ENCODE data around the gene GNAT1. TPM values are rescaled to one million over a fixed set of nuclear protein-coding genes. Genes with fewer than 3 reads are reported as not detected.

Gene GNAT1
- polyA plus RNA-seq, 1 experiment: not detected

GRCh38 chr3:50192124-50192523 lies 714 bp downstream of the GNAT1 start:
- TF ChIP-seq, protein P1, sequence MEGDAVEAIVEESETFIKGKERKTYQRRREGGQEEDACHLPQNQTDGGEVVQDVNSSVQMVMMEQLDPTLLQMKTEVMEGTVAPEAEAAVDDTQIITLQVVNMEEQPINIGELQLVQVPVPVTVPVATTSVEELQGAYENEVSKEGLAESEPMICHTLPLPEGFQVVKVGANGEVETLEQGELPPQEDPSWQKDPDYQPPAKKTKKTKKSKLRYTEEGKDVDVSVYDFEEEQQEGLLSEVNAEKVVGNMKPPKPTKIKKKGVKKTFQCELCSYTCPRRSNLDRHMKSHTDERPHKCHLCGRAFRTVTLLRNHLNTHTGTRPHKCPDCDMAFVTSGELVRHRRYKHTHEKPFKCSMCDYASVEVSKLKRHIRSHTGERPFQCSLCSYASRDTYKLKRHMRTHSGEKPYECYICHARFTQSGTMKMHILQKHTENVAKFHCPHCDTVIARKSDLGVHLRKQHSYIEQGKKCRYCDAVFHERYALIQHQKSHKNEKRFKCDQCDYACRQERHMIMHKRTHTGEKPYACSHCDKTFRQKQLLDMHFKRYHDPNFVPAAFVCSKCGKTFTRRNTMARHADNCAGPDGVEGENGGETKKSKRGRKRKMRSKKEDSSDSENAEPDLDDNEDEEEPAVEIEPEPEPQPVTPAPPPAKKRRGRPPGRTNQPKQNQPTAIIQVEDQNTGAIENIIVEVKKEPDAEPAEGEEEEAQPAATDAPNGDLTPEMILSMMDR (IDR thresholded peaks at IDR 0.05; ENCODE audit: insufficient read depth, low read depth, low read length): no peak
- ChIA-PET POLR2A (no interaction called here), CTCF (interaction anchor here (0.6 to 16.3 kb wide), 20 partner anchors 9 to 132 kb away, joined by 3 to 378 read pairs (median 6); partner anchors contain the start of genes GNAI2, SEMA3B and SLC38A3)
- no peak for DNase-seq (ENCODE audit: low read depth)
- Histone ChIP-seq H3K36me3 (ENCODE audit: control insufficient read depth, insufficient read depth, low read length) (no peaks in the 10 kb centered on the region), H3K27me3 (ENCODE audit: control insufficient read depth, insufficient read depth, low read length) (peaks cover 10% of the 10 kb centered on the region), H3K4me3 (ENCODE audit: low read depth, low read length) (no peak overlapping the region)

DNA sequence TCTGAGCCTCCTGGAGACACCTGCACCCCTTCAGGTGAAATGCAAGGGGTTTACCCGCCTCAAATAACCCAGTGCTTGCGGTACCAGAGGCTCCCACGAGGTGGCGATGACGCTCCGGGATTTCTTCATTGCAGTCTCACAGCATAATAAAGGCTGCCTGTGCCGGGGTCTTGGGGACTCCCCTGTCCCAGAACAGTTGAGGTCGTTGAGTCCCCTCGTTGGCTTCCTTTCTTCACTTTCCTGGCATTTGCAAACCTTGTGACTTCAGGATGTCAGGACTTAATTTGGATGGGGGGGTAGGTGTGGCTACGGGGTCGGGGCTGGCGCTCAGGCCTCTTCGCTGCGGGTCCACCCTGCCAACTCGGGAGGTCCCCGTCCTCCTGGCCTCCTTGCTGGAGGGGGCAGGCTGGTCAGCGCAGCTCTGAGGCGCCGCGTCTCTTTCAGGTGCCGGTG lies 1.3 kb downstream of the GNAT1 start:
- TF ChIP-seq, protein P1 (IDR thresholded peaks at IDR 0.05; ENCODE audit: insufficient read depth, low read depth, low read length): peak; percentile 92
- CTCF ChIA-PET: interaction anchor here (0.6 to 16.3 kb wide), 24 partner anchors 10 to 135 kb away, joined by 3 to 378 read pairs (median 6); partner anchors contain the start of genes GNAI2, LSMEM2, SEMA3B and SLC38A3
- H3K4me3 ChIP-seq (ENCODE audit: low read depth, low read length): no peak overlapping the region

GRCh38 chr3:50193286-50193685 lies 1.9 kb downstream of the GNAT1 start:
- Histone ChIP-seq H3K36me3 (ENCODE audit: control insufficient read depth, insufficient read depth, low read length) (no peaks in the 10 kb centered on the region), H3K4me3 (ENCODE audit: low read depth, low read length) (no peak overlapping the region), H3K27me3 (ENCODE audit: control insufficient read depth, insufficient read depth, low read length) (peaks cover 10% of the 10 kb centered on the region)
- CTCF ChIA-PET: interaction anchor here (0.7 to 16.3 kb wide), 26 partner anchors 10 to 331 kb away, joined by 3 to 378 read pairs (median 8); partner anchors contain the start of genes LSMEM2, SEMA3B, SLC38A3 and TUSC2
- no peak for DNase-seq (ENCODE audit: low read depth)
- POLR2A ChIA-PET: no interaction called here
- TF ChIP-seq, protein P1 (IDR thresholded peaks at IDR 0.05; ENCODE audit: insufficient read depth, low read depth, low read length): no peak

More for the DNA sequence above, 1.3 kb downstream of the GNAT1 start:
- H3K27me3 ChIP-seq (ENCODE audit: control insufficient read depth, insufficient read depth, low read length): peaks cover 10% of the 10 kb centered on the region
- DNase-seq (ENCODE audit: low read depth): no peak
- no peaks in the 10 kb centered on the region for H3K36me3 ChIP-seq (ENCODE audit: control insufficient read depth, insufficient read depth, low read length)
- POLR2A ChIA-PET: no interaction called here

- POLR2A ChIA-PET: no interaction called here
- Histone ChIP-seq H3K4me3 (ENCODE audit: low read depth, low read length) (no peak overlapping the region), H3K27me3 (ENCODE audit: control insufficient read depth, insufficient read depth, low read length) (peaks cover 10% of the 10 kb centered on the region), H3K36me3 (ENCODE audit: control insufficient read depth, insufficient read depth, low read length) (no peaks in the 10 kb centered on the region)
- TF ChIP-seq, protein P1 (IDR thresholded peaks at IDR 0.05; ENCODE audit: insufficient read depth, low read depth, low read length): no peak
- CTCF ChIA-PET: interaction anchor here (0.7 to 16.3 kb wide), 29 partner anchors 11 to 331 kb away, joined by 3 to 378 read pairs (median 8); partner anchors contain the start of genes GNAI2, LSMEM2, SEMA3B and SLC38A3
- DNase-seq (ENCODE audit: low read depth): no peak
Measured at GRCh38 chr3:50193746-50194127, 2.3 kb downstream of the GNAT1 start.

GRCh38 chr3:50194128-50194902 lies 2.9 kb downstream of the GNAT1 start:
- Histone ChIP-seq H3K36me3 (ENCODE audit: control insufficient read depth, insufficient read depth, low read length) (no peaks in the 10 kb centered on the region), H3K27me3 (ENCODE audit: control insufficient read depth, insufficient read depth, low read length) (peaks cover 10% of the 10 kb centered on the region), H3K4me3 (ENCODE audit: low read depth, low read length) (no peak overlapping the region)
- CTCF ChIA-PET: interaction anchor here (0.7 to 16.3 kb wide), 35 partner anchors 10 to 349 kb away, joined by 3 to 378 read pairs (median 7); partner anchors contain the start of genes GNAI2, HYAL3, LSMEM2 and NAA80
- POLR2A ChIA-PET: interaction anchor here (0.9 kb wide), 1 partner anchor 9 kb away, joined by 4 read pairs; no protein-coding TSS in a partner anchor
- TF ChIP-seq, protein P1 (IDR thresholded peaks at IDR 0.05; ENCODE audit: insufficient read depth, low read depth, low read length): peak; percentile 89
- peak; percentile 4 for DNase-seq (ENCODE audit: low read depth)

All from BJ (cell line).